Activated CD8-positive, alpha-beta memory T cell treated with anti-CD3 and anti-CD28 coated beads for 24 hours (primary cell): Measurements from ENCODE around the gene CYP26C1.
A peak's percentile ranks its signal among the peaks of the same experiment; 100 is the strongest.

Source experiments
- DNase-seq: peaks from one replicate; pipeline ENCODE4 v3.0.0-alpha.2; 2020

CYP26C1 gene

DNA sequence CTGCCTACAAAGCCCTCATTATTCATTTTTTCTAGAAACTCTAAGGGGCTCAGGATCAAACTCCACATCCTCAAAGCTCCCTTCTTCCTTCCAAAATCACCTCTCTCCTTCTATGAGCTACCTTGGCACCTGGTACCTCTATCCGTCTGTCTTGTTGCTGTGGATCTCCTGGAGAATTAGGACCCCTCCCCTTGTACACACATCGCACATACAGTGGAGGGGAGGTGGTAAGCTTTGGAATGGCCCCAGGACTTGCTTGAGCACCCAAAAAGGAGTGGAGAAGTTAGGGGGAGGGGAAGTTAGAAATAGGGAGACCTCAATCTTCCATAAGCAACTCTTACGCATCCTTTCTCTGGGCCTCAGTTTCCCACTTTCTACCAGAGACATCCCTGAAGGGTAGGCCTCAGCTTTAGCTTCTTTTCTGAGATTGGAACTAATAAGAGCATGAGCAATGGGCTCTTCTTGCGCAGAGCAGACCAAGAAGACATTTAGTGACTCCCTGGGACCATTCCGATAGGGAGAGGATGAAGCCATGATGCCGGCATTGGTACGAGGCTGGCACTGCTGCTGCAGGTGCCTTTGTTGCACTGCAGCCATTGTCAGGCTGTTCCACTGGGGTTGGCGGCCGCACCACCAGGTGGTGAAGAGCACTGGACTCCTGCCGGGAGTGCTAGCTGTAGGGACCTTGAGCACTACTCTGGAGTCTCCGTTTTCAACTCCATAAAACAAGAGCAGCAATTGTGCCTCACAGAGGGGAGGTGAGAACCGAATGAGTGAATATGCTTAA lies 4.5 kb downstream of the CYP26C1 start:
- no peak for DNase-seq

DNA sequence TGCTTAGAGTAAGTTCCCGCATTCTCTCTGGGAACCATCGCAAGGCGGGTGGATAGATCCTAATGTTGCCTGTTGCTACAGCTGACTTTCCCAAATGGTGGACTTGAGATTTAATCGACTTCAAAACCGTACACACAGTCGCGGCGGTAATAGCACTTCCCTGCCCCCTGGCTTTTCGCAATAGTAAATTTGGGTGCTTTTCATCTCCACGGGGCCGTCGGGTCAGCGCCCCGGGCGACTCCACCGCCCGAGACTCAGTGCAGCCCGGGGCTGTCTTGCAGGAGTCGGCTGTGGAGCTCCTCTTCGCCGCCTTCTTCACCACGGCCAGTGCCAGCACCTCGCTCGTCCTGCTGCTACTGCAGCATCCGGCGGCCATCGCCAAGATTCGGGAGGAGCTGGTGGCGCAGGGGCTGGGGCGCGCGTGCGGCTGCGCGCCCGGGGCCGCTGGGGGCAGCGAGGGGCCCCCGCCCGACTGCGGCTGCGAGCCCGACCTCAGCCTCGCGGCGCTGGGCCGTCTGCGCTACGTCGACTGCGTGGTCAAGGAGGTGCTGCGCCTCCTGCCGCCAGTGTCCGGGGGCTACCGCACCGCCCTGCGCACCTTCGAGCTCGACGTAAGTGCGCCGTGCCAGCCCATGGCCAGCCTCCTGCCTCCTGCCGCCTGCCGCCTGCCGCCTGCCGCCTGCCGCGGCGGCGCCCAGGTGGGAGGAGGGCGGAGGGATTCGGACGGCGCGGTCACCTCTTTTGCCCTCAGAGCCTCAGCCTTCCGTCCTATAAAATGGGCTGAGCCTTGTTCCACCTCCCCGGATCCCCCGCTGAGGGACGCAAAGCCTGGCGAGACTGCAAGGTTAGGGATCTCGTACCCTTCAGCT lies 5.3 kb downstream of the CYP26C1 start:
- no peak for DNase-seq

DNA sequence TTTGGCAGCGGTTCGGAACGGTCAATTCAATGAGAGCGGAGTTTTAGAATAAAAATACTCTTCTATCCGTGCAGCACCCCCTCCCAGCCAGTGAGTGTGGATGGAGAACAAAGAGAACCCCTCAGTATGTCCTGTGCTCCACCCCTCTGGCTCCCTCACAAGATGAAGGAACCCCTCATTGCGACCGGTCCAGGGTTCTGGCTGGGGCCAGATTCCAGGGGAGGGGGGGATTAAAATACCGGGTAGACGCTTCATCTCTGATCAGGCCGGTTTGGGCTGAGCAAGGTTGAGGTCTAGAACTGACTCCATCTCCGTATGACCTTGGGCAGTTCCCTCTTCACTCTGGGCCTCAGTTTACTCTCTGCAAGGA lies 5.9 kb downstream of the CYP26C1 start:
- DNase-seq: no peak

DNA sequence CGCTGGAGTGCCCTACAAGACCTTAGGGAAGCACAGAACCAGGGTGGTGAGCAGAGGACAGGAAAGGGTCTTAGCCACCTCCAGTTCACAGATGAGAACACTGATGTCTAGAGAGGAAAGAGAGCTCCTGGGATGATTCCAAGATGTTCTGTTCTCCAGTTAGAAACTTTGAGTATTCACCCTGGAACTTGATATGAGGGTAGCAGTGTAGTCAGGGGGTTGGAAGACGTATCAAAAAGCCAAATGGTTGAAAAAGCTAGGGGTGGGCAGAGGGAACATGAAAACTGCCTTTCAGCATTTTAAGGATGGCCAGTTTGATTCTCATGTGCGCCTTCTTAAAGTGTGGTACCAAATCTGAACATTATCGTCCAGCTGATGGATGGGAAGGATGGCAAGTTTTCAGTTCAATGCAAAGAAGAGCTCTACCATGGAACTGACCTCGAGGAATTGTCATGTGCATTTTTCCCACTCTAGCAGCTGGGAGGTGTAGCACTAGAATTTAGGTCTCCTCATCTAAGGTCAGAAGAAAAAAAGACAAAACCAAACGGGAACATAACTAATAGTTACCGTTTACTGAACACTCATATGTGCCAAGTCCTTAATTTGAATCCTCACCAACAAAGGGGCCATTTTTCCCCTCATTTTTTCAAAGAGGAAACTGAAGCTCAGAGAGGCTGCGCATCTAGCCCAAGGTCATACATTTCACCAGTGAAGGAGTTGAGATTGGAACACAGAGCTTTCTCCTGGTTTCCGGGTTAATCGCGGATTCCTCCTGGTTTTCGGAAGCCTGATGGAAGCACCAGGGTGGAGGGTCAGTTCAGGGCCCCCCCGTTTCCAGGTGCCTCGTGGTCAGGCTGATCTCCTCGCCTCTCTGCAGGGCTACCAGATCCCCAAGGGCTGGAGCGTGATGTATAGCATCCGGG lies 7.1 kb downstream of the CYP26C1 start:
- no peak for DNase-seq

DNA sequence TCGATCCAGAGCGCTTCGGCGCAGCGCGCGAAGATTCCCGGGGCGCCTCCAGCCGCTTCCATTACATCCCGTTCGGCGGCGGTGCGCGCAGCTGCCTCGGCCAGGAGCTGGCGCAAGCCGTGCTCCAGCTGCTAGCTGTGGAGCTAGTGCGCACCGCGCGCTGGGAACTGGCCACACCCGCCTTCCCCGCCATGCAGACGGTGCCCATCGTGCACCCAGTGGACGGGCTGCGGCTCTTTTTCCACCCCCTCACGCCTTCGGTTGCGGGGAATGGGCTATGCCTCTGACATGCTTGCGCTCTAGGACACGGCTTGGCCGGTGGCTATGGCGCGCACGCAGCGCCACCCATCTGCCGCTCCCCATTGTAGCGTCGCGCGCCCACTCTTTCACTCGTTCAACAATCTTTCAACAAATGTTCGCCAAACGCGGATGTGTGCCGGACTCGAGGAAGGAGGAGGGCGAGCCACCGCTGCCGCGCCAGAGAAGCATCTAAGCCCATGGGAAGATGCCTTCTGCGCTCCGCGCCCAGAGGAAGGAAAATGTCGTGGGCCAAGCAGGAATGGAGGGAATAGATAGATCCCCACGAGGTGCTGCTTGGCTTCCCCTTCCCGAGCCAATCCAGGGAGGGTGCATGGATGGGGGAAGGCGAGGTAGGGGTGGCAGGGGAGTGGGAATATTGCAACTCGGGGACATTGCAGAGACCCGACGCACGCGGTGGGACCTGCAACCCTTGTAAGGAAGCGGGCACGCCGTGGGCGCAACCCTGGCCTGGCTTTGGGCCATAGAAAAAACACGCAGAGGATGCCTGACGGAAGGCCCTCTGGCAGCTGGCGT lies 8.0 kb downstream of the CYP26C1 start:
- no peak for DNase-seq

DNA sequence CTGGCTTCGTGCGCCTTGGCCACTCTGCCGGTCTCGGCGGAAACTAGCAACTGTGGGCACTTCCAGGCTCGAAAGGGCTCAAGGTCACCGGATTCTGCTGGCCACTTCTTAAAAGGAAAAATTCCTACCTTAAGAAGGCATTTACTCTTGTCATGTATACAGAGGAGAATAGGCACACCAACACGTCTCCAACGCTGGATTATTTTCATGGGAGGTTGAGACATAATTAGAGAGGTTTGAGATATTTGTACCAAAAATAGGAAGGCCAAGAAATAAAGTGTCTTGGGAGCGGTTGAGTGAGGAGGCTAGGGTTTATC lies 8.6 kb downstream of the CYP26C1 start:
- no peak for DNase-seq

DNA sequence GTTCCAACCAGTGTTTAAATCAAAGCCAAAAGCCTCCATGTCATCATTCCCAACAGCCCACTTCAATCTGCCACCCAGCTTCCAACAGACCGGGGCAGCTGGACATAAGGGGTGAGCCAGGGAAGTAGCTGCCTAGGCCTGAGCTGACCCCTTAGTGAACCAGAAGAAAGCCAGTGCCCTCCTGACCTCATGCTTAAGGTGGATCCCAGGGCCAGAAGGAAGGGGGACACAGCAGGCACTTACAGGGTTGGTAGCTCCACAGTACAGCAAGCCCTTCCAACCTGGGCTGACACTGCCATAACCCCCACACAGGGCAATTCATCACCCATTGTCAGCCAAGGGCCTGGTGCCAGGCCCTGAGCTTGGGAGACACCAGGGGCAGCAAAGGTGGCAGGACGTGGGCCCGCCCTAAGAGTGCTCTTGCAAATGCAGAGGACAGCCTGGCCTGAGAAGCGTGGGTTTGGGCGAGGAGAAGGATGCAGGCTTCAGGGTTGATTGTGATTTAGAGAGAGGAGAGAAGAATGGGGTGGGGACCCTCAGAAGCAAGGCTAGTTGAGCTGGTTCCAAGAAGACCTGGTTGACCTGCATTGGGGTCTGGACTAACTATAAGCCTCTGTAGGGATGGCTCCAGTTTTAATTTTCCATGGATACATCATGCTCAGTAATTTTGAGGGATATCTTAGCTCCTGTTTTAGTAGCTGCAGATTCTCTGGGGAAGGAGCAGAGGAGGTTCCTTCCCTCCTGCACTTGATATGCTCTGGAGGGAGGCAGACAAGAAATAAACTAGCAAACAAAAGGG lies 10.0 kb downstream of the CYP26C1 start:
- no peak for DNase-seq

DNA sequence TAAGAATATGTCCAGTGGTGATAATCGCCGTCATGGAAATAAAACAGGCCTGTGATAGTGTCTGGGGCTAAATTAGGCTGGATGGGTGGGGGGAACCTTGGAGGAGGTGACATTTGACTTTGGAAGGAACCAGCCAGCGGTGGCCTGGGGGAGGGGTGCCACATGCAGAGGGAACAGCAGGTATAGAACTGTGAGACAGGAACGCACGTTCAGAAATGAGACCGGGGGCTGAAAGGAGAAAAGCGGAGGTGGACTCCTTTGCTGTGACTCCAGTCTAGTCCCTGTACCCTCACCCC lies 10.5 kb downstream of the CYP26C1 start:
- DNase-seq: no peak

DNA sequence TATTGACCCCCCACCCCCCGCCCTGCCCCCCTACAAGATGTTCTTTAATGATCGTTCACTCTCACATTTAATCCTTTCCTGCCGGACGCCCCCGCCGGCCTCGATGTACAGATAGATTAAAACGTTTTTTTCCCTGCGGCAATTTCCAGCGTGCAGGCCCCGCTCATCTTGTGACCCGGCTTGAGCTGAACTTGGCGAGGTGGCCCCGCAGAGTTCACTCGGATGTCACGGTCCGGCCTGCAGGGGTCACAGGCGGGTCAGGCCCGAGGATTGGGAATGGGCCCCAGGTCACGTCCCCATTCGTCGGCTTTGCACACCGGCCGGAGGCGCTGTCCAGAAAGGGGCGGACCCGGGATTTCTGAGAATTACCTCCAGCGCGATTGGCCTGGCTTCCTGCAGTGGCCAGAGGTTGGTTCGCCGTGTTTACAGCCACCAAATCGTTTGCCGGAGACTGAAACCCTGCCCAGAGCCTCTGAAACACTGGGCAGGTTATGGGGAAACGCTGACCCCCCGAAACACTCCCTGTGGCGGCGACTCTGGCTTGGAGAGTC lies 11.2 kb downstream of the CYP26C1 start:
- no peak for DNase-seq

DNA sequence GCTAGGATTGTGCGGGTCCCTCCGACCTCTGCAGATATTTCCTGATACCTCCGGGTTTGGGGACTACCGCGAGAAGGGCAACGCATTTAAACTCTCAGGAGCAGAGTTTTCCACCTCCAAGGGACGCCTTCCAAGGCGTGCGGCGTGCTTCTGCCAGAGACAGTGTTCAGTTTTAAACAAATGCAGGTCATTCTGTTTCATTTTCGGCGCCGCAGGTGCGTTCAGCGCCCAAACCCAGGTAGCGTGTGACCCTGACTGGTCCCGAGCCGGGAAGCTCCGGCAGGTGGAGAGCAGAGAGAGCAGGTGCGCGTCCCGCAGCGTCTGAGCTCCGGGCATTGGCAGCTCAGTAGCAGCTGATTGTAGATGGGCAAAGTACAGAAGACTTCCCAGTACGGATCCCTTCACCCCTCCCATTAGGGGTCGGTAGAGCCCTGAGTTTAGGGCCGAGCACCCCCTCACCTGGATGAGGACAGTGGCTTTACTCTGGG lies 11.7 kb downstream of the CYP26C1 start:
- DNase-seq: peak; percentile 60

DNA sequence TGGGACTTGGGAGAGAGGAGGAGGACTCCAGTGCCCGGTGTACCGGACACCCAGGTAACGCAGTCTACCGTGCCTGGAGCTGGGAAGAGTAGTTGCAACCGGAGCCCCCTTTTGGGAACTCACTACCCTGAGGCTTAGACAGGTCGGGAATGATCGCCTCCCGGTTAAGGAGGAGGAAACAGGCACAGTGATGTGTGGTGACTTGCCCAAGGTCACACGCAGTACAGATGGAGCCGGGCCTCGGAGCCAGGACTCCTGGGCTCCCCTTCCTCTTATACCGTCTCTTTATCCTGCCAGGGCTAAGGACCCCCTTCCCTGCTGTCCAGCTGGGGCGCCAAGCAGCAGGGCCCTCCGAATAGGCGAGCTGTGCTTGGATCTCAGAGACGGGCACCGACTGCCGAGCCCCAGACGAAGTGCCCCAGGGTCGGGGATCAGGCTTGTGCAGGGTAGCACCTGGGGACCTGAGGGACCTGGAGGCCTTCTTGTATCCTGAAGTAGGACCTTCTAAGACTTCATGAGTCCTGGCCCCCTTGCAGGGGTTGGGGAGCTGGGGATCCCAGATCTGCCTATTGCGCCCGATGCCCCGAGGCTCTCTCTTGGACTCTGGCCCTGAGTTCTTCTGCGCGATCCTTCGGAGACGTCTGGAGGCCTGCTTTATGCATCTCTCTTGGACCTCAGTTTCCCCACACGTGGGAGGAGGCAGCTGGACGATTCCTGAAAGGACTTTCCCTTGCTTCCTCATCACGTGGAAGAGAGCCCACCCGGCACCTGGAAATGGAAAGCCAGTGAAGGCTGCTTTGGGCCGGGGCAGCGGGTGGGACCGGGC lies 12.3 kb downstream of the CYP26C1 start:
- peak; percentile 68 for DNase-seq

DNA sequence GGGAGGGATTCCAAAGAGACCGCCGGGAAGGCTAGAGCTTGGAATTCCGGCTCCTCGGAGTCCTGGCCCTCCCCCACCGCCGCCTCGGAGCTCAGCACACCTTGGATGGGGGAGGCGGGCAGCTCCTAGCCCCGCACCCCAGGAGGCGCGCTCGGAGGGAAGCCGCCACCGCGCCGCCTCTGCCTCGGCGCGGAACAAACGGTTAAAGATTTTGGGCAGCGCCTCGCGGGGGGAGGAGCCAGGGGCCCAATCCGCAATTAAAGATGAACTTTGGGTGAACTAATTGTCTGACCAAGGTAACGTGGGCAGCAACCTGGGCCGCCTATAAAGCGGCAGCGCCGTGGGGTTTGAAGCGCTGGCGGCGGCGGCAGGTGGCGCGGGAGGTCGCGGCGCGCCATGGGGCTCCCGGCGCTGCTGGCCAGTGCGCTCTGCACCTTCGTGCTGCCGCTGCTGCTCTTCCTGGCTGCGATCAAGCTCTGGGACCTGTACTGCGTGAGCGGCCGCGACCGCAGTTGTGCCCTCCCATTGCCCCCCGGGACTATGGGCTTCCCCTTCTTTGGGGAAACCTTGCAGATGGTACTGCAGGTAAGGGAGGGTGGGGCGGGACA lies 13.0 kb downstream of the CYP26C1 start, which contains the start of gene CYP26A1:
Gene CYP26A1, plus strand, starts transcription at position 355 of the 608 bp plus-strand sequence. Its CDS starts 42 bp downstream, at position 397.
- peak; percentile 62 for DNase-seq

DNA sequence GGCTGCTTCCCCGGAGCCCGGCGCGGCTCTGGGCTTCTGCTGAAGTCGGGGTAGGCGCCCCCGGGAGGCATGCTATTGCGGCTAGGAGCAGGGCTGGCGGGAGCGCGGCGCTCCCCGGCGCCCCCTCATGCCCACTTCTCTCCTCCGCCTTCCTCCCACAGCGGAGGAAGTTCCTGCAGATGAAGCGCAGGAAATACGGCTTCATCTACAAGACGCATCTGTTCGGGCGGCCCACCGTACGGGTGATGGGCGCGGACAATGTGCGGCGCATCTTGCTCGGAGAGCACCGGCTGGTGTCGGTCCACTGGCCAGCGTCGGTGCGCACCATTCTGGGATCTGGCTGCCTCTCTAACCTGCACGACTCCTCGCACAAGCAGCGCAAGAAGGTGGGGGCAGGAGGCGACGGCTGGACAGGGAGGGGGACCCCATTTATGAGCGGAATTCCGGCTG lies 13.6 kb downstream of the CYP26C1 start:
- DNase-seq: no peak

DNA sequence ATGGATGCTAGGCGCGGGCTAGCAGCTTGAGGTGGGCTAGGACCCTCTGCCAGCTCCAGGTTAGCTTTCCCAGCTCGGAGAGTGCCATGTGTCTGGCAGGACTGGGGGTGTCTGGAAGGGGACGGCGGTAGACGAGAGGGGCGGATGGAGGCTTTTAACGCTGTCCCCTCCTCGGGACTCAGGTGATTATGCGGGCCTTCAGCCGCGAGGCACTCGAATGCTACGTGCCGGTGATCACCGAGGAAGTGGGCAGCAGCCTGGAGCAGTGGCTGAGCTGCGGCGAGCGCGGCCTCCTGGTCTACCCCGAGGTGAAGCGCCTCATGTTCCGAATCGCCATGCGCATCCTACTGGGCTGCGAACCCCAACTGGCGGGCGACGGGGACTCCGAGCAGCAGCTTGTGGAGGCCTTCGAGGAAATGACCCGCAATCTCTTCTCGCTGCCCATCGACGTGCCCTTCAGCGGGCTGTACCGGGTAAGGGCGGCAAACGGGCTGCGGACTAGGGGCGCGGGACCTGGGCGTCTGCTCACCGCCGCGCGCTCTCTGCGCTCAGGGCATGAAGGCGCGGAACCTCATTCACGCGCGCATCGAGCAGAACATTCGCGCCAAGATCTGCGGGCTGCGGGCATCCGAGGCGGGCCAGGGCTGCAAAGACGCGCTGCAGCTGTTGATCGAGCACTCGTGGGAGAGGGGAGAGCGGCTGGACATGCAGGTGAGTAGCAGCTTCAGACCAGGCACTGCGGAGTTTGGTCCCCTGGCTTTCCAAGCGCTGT lies 14.2 kb downstream of the CYP26C1 start:
- DNase-seq: peak; percentile 65

DNA sequence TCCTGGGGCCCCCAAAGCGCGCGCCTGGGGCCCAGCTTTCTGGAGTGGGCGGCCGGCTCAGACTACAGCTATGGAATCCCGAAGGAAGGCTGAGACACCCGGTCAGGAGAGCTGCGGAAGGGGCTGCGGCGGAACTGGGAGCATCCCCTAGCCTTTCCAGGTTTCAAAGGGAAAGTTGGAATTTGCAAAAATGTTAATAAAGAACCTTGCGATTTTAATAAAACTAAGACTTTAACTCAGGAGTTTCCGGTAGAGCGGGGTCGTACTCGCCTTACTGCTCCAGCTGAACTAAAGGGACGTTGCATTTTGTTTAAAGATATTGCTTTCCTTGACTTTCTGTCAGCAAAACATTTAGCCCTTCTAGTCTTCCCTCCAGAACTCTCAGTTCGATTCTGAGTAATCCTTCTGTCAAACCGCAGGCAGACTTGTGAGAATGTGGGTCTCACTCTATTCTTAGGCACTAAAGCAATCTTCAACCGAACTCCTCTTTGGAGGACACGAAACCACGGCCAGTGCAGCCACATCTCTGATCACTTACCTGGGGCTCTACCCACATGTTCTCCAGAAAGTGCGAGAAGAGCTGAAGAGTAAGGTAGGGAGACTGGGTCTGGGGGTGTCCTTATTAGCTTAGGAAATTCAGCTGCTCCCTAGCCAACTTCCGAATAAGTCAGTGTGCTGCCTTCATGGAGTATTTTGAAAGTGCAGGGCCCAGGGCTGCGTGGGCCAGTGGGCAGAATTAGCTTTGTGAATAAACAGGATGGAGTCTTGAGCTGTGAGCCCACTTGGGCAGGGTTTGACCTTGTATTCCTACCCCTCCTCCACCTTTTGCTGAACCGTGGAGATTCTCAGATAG lies 15.0 kb downstream of the CYP26C1 start:
- DNase-seq: no peak

DNA sequence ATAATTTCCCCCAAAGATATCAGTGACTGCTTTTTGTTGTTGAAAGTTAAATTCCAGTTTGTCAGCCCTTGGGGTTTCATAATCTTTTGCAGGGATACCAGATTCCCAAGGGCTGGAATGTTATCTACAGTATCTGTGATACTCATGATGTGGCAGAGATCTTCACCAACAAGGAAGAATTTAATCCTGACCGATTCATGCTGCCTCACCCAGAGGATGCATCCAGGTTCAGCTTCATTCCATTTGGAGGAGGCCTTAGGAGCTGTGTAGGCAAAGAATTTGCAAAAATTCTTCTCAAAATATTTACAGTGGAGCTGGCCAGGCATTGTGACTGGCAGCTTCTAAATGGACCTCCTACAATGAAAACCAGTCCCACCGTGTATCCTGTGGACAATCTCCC lies 16.3 kb downstream of the CYP26C1 start:
- DNase-seq: no peak

DNA sequence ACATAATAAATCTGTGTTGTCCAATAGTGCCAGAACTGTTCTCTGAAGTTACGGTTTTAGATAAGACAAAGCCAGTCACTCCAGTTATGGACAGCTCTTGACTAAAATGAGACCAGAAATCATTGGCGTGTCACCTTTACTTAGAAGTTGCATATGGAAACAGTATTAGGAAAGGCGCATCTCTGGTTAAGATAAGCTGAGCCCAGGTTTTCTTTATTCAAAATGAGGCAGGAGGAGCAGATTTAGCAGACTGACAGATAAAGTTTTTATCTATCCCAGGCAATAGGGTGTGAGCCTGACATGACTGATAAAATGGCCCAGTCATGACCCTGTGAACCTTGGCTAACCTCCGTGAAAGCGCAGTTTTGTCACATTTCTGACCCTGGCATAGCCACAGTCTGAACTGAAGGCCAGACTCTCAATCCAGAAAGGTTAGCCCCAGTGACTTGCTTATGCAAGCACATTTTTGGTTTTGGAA lies 17.3 kb downstream of the CYP26C1 start:
- DNase-seq: no peak
